Right ventricle myocardium superior (tissue), 1 donor: ENCODE data around the gene MSL3B. TPM values are rescaled to one million over a fixed set of nuclear protein-coding genes. Genes with fewer than 3 reads are reported as not detected.

Experiments
- ATAC-seq: fragments of 200-7000 bp; cut with Tn5 transposase; one replicate; pipeline ENCODE4 v1.9.1; 2020; ENCODE audit warnings: mild to moderate bottlenecking; ENCODE audit not compliant: poor library complexity
- DNase-seq: peaks from one replicate; pipeline ENCODE4 v3.0.0-alpha.2; 2020
- intact Hi-C: fragments of 100-400 bp; cut with DNase I; formaldehyde crosslinking; loops from one replicate; pipeline ENCODE4 v1.11.2; 2022
- total RNA-seq: library from RNA; stranded (reverse); fragmentation: NEBNext Ultra II Directional; extraction: Animal tissue kit (Norgen Biotek cat#: 25700); gene quantifications from one replicate; pipeline ENCODE4 v1.2.1, GENCODE V29; 2021
- donor health status: DM: no; HTN: yes; CAD: no; lungs with severe emphysema.

MSL3B gene

GRCh38 chr2:233821709-233822100, 46.5 kb downstream of the MSL3B start:
- ATAC-seq: no peak
- DNase-seq: no peak
- intact Hi-C loops: no loop called here

- DNase-seq (no peak), ATAC-seq (no peak)
- intact Hi-C loops: no loop called here
Observed at GRCh38 chr2:233821196-233821595, 47.0 kb downstream of the MSL3B start.

- DNase-seq (no peak), ATAC-seq (no peak)
Observed at GRCh38 chr2:233820774-233821105, 47.4 kb downstream of the MSL3B start.

GRCh38 chr2:233819884-233820773, 48.1 kb downstream of the MSL3B start:
- DNase-seq (no peak), ATAC-seq (no peak)
- intact Hi-C loops: no loop called here

More at GRCh38 chr2:233820774-233821105, 47.4 kb downstream of the MSL3B start:
- intact Hi-C loops: no loop called here

- no peak for ATAC-seq
Observed at GRCh38 chr2:233818639-233819621, 49.3 kb downstream of the MSL3B start.

GRCh38 chr2:233817995-233818638, 50.1 kb downstream of the MSL3B start:
- ATAC-seq (no peak), DNase-seq (no peak)
- intact Hi-C loops: no loop called here

More at GRCh38 chr2:233818639-233819621, 49.3 kb downstream of the MSL3B start:
- intact Hi-C loops: no loop called here
- DNase-seq: no peak

- ATAC-seq (peak; percentile 22), DNase-seq (no peak)
- intact Hi-C loops: no loop called here
Observed at GRCh38 chr2:233817361-233817911, 50.8 kb downstream of the MSL3B start.

GRCh38 chr2:233816771-233817170, 51.4 kb downstream of the MSL3B start:
- intact Hi-C loops: no loop called here
- ATAC-seq (no peak), DNase-seq (no peak)

- DNase-seq (no peak), ATAC-seq (no peak)
- intact Hi-C loops: no loop called here
Observed at GRCh38 chr2:233816334-233816733, 51.9 kb downstream of the MSL3B start.

- DNase-seq (no peak), ATAC-seq (no peak)
- intact Hi-C loops: no loop called here
Observed at GRCh38 chr2:233815861-233816260, 52.3 kb downstream of the MSL3B start.

Other genes with a start within 250 kb of the MSL3B start
- gene UGT1A10, start 231.9 kb downstream of the MSL3B start, total RNA-seq: not detected
- gene UGT1A9, start 196.5 kb downstream of the MSL3B start, total RNA-seq: not detected
- not detected for gene UGT1A7, start 186.5 kb downstream of the MSL3B start, total RNA-seq
- gene UGT1A6, start 175.5 kb downstream of the MSL3B start, total RNA-seq: 0.32 TPM
- not detected for gene UGT1A5, start 155.5 kb downstream of the MSL3B start, total RNA-seq
- gene UGT1A4, start 149.7 kb downstream of the MSL3B start, total RNA-seq: not detected
- not detected for gene UGT1A3, start 139.3 kb downstream of the MSL3B start, total RNA-seq
- gene UGT1A1, start 108.1 kb downstream of the MSL3B start, total RNA-seq: not detected
- gene MROH2A, start 90.1 kb downstream of the MSL3B start, total RNA-seq: not detected
- gene HJURP, start 13.9 kb downstream of the MSL3B start, total RNA-seq: 0.40 TPM
- gene TRPM8, start 49.0 kb upstream of the MSL3B start, total RNA-seq: not detected
- gene SPP2, start 182.3 kb upstream of the MSL3B start, total RNA-seq: not detected